H1 (cell line): ENCODE results near the gene PLAC9. TPM values are rescaled to one million over a fixed set of nuclear protein-coding genes. Genes with fewer than 3 reads are reported as not detected.

ENCODE experiments used
- CTCF ChIA-PET: fragments of 300-600 bp; sonication (Branson Sonifier 250); formaldehyde crosslinking; loops from one replicate; lab custom pipeline; 2021; ENCODE audit not compliant: partially characterized antibody; lab: Charles Lee
- POLR2A ChIA-PET: fragments of 300-600 bp; sonication (Branson Sonifier 250); formaldehyde crosslinking; loops from one replicate; lab custom pipeline; 2021; ENCODE audit warnings: inconsistent platforms; ENCODE audit not compliant: partially characterized antibody; lab: Charles Lee
- DNase-seq, 2 experiments: peaks; one replicate each; pipeline versions ENCODE4 v3.0.0 to v3.0.0-alpha.2; 2010 to 2022; ENCODE audit warnings: low spot score in 2 of 2, low read depth in 1 of 2, mixed read lengths in 1 of 2
- FAIRE-seq: peaks from 2 replicates; lab custom pipeline; 2011; peaks lifted over from hg19 to GRCh38; lab: Jason Lieb, UNC
- H2AFZ ChIP-seq: 2 replicates; pipeline ENCODE4 v1.8.1; 2012; ENCODE audit warnings: low read length, inconsistent platforms
- H2AK5ac ChIP-seq: 2 replicates; pipeline ENCODE4 v1.6.1; 2013; ENCODE audit warnings: low read depth, low read length
- H2BK120ac ChIP-seq: replicated peaks from 2 replicates; pipeline ENCODE3; 2013; ENCODE audit warnings: low read depth, low read length, inconsistent platforms
- H2BK12ac ChIP-seq: 2 replicates; pipeline ENCODE4 v1.6.1; 2013; ENCODE audit warnings: low read depth, low read length
- H2BK15ac ChIP-seq: 2 replicates; pipeline ENCODE4 v1.6.1; 2013; ENCODE audit warnings: low read length
- H2BK20ac ChIP-seq: 2 replicates; pipeline ENCODE4 v1.6.1; 2013; ENCODE audit warnings: low read length
- H2BK5ac ChIP-seq: 2 replicates; pipeline ENCODE4 v1.6.1; 2013; ENCODE audit warnings: low read depth, low read length
- H3K14ac ChIP-seq: 2 replicates; pipeline ENCODE4 v1.6.1; 2013; ENCODE audit warnings: inconsistent platforms; ENCODE audit not compliant: insufficient read length
- H3K18ac ChIP-seq: 2 replicates; pipeline ENCODE4 v1.6.1; 2013; ENCODE audit warnings: low read length; ENCODE audit errors: extremely low read depth
- H3K23ac ChIP-seq: 2 replicates; pipeline ENCODE4 v1.6.1; 2013; ENCODE audit warnings: inconsistent platforms; ENCODE audit not compliant: insufficient read length
- H3K23me2 ChIP-seq: 2 replicates; pipeline ENCODE4 v1.6.1; 2013; ENCODE audit warnings: low read depth, low read length
- H3K27ac ChIP-seq: 2 replicates; pipeline ENCODE4 v1.6.1; 2011; ENCODE audit warnings: low read depth, low read length, inconsistent platforms
- H3K27me3 ChIP-seq, 4 experiments: replicated peaks in 1 of 4; 1 replicate in 1 of 4; 2 replicates in 3 of 4; pipeline versions ENCODE4 v1.6.1 to v1.8.1; 2011 to 2013; ENCODE audit warnings: low read length in 3 of 4, mild to moderate bottlenecking in 3 of 4, inconsistent platforms in 2 of 4, mixed read lengths in 2 of 4, moderate library complexity in 1 of 4; ENCODE audit not compliant: control insufficient read depth in 3 of 4, insufficient read depth in 3 of 4; ENCODE audit errors: extremely low read depth in 1 of 4
- H3K36me3 ChIP-seq, 4 experiments: 2 replicates each; pipeline versions ENCODE4 v1.6.1 to v1.8.1; 2011 to 2013; ENCODE audit warnings: mild to moderate bottlenecking in 4 of 4, low read length in 3 of 4, moderate library complexity in 2 of 4, control low read depth in 1 of 4, inconsistent platforms in 1 of 4; ENCODE audit not compliant: insufficient read depth in 4 of 4, control insufficient read depth in 2 of 4
- H3K4ac ChIP-seq: replicated peaks from 2 replicates; pipeline ENCODE3; 2013; ENCODE audit warnings: low read length, low read depth, mixed read lengths, inconsistent platforms; ENCODE audit not compliant: insufficient read length
- H3K4me1 ChIP-seq, 4 experiments: replicated peaks in 1 of 4; 1 replicate in 1 of 4; 2 replicates in 3 of 4; pipeline versions ENCODE4 v1.6.1 to v1.8.1; 2011 to 2013; ENCODE audit warnings: low read length in 3 of 4, inconsistent platforms in 2 of 4, mixed read lengths in 1 of 4; ENCODE audit not compliant: insufficient read depth in 4 of 4, control insufficient read depth in 3 of 4
- H3K4me2 ChIP-seq, 2 experiments: 2 replicates each; pipeline versions ENCODE4 v1.6.1 to v1.8.1; 2011 to 2013; ENCODE audit warnings: low read depth in 2 of 2, low read length in 2 of 2, control low read depth in 1 of 2, inconsistent platforms in 1 of 2, mild to moderate bottlenecking in 1 of 2; ENCODE audit not compliant: insufficient read depth in 1 of 2
- H3K4me3 ChIP-seq, 4 experiments: fragments of 200-600, 300-600 bp in 1 of 4; sonication (generic), shearing (Covaris generic), sonication (Bioruptor Twin) in 1 of 4; 2 replicates each; pipeline versions ENCODE4 v1.5.1 to v1.8.1; 2011 to 2016; ENCODE audit warnings: low read length in 4 of 4, low read depth in 3 of 4, control low read depth in 2 of 4, inconsistent platforms in 2 of 4, mild to moderate bottlenecking in 2 of 4, mixed read lengths in 1 of 4, moderate library complexity in 1 of 4; ENCODE audit not compliant: insufficient read depth in 2 of 4; ENCODE audit errors: extremely low read depth in 1 of 4
- H3K56ac ChIP-seq: replicated peaks from 2 replicates; pipeline ENCODE3; 2013; ENCODE audit warnings: low read depth, mild to moderate bottlenecking, mixed read lengths, low read length, inconsistent platforms; ENCODE audit not compliant: insufficient read length
- H3K79me1 ChIP-seq: 2 replicates; pipeline ENCODE4 v1.6.1; 2013; ENCODE audit warnings: low read depth, low read length, control low read depth
- H3K79me2 ChIP-seq, 2 experiments: 2 replicates each; pipeline versions ENCODE4 v1.6.1 to v1.8.1; 2012 to 2013; ENCODE audit warnings: low read length in 2 of 2, mild to moderate bottlenecking in 2 of 2, inconsistent platforms in 1 of 2; ENCODE audit not compliant: insufficient read depth in 2 of 2, control insufficient read depth in 1 of 2
- H3K9ac ChIP-seq, 4 experiments: replicated peaks in 1 of 4; 1 replicate in 1 of 4; 2 replicates in 3 of 4; pipeline versions ENCODE4 v1.6.1 to v1.8.1; 2011 to 2013; ENCODE audit warnings: low read depth in 3 of 4, low read length in 3 of 4, control low read depth in 2 of 4, mild to moderate bottlenecking in 2 of 4, moderate library complexity in 2 of 4, inconsistent platforms in 1 of 4; ENCODE audit errors: extremely low read depth in 1 of 4
- H3K9me3 ChIP-seq, 2 experiments: 2 replicates each; pipeline versions ENCODE4 v1.6.1 to v1.8.1; 2012 to 2013; ENCODE audit warnings: mild to moderate bottlenecking in 2 of 2, moderate library complexity in 2 of 2, control low read depth in 1 of 2, inconsistent platforms in 1 of 2, low read depth in 1 of 2, low read length in 1 of 2, mixed read lengths in 1 of 2; ENCODE audit not compliant: insufficient read depth in 2 of 2
- H4K20me1 ChIP-seq, 2 experiments: replicated peaks in 1 of 2; 2 replicates each; pipeline versions ENCODE3 to v1.8.1; 2011 to 2013; ENCODE audit warnings: inconsistent platforms in 2 of 2, low read length in 2 of 2, mild to moderate bottlenecking in 1 of 2; ENCODE audit not compliant: insufficient read depth in 2 of 2, control insufficient read depth in 1 of 2
- H4K5ac ChIP-seq: 2 replicates; pipeline ENCODE4 v1.6.1; 2013; ENCODE audit warnings: low read length, low read depth, mixed read lengths, inconsistent platforms; ENCODE audit not compliant: insufficient read length
- H4K8ac ChIP-seq: 2 replicates; pipeline ENCODE4 v1.8.0; 2013; ENCODE audit warnings: mild to moderate bottlenecking, moderate library complexity, low read length, inconsistent platforms; ENCODE audit not compliant: insufficient read depth; ENCODE audit errors: extremely low read depth
- H4K91ac ChIP-seq: replicated peaks from 2 replicates; pipeline ENCODE3; 2013; ENCODE audit warnings: low read length, mixed read lengths, inconsistent platforms; ENCODE audit not compliant: insufficient read length
- CREB1 ChIP-seq: IDR thresholded peaks from 2 replicates; pipeline ENCODE4 v1.6.1; 2012; ENCODE audit warnings: inconsistent platforms
- CTBP2 ChIP-seq: IDR thresholded peaks from 2 replicates; pipeline ENCODE4 v1.7.0; 2011; ENCODE audit warnings: borderline replicate concordance, mild to moderate bottlenecking, moderate library complexity, mixed read lengths, low read length; ENCODE audit not compliant: insufficient read depth, insufficient read length
- WGBS, 2 experiments: shearing (Covaris generic) in 1 of 2; methylation state at CpG; one replicate each; pipeline versions ENCODE4 v1.1.6 to v1.1.7; 2013 to 2015; ENCODE audit warnings: low lambda C conversion rate in 2 of 2, mixed read lengths in 2 of 2, inconsistent platforms in 1 of 2, low coverage in 1 of 2, missing lambda C conversion rate in 1 of 2; ENCODE audit not compliant: insufficient replicate concordance in 2 of 2, insufficient coverage in 1 of 2, insufficient read length in 1 of 2; ENCODE audit errors: extremely low coverage in 1 of 2, missing lambda C conversion rate in 1 of 2; 5-methylcytosine and 5-hydroxymethylcytosine counted together
- polyA plus RNA-seq, 7 experiments: library from polyadenylated mRNA; depleted of rRNA in 3 of 7; stranded (reverse) in 5 of 7; unstranded in 2 of 7; fragments of >200 nt in 5 of 7; fragments of 200-250 nt in 2 of 7; gene quantifications; 1 replicate in 5 of 7; 2 replicates in 1 of 7; 4 replicates in 1 of 7; pipeline versions ENCODE4 v1.2.1 to v1.2.3, GENCODE V29; 2011 to 2013; ENCODE audit warnings: missing spikeins in 2 of 7, mixed read lengths in 2 of 7
- total RNA-seq: library from RNA; stranded (reverse); fragmentation: NEBNext Ultra II Directional; extraction: Animal tissue kit (Norgen Biotek cat#: 25700); gene quantifications from 2 replicates; pipeline ENCODE4 v1.2.1, GENCODE V29; 2021

The PLAC9 gene
- total and polyA plus RNA-seq, 2 of the 8 experiments (the other 6 are each of a cell fraction or from before 2014, with no cell fraction given): 8.4 to 16.7 TPM

GRCh38 chr10:80154626-80154977 lies 22.1 kb downstream of the PLAC9 start:
- WGBS, 2 experiments: 92% methylated on average over 5 of the region's 5 CpGs; no CpG with 5 or more reads in 1 of the 2 experiments
- no peak overlapping the region for H2BK15ac ChIP-seq
- H3K4me2 ChIP-seq: no peak overlapping the region
- no peak overlapping the region for H3K18ac ChIP-seq
- H4K20me1 ChIP-seq: peaks cover 2 to 4% of the 10 kb centered on the region in 2 experiments
- no peaks in the 10 kb centered on the region; the same call in 1 of the 2 replicates for H3K79me1 ChIP-seq
- H2BK12ac ChIP-seq: no peak overlapping the region
- peaks cover 5 to 20% (median 11%) of the 10 kb centered on the region in 4 experiments; a peak in 6 of 8 replicates for H3K36me3 ChIP-seq
- no peak overlapping the region for H2BK20ac ChIP-seq
- no peak overlapping the region for H3K4me3 ChIP-seq
- H3K9ac ChIP-seq: no peak overlapping the region
- H2AFZ ChIP-seq: no peak overlapping the region
- H3K14ac ChIP-seq: no peak overlapping the region
- H3K23ac ChIP-seq: no peak overlapping the region
- no peak overlapping the region for H3K56ac ChIP-seq
- no peaks in the 10 kb centered on the region for H3K27me3 ChIP-seq
- ChIA-PET CTCF (interaction anchor here (0.8 to 9.8 kb wide), 5 partner anchors 11 to 68 kb away, joined by 3 to 59 read pairs (median 6); no protein-coding TSS in a partner anchor), POLR2A (no interaction called here)
- TF ChIP-seq CTBP2 (no peak), CREB1 (no peak)
- H3K4me1 ChIP-seq: no peaks in the 10 kb centered on the region
- H3K79me2 ChIP-seq: no peaks in the 10 kb centered on the region
- no peak overlapping the region for H2AK5ac ChIP-seq
- DNase-seq: no peak
- FAIRE-seq: no peak
- no peak overlapping the region for H2BK5ac ChIP-seq
- H3K27ac ChIP-seq: no peak overlapping the region
- H2BK120ac ChIP-seq: no peak overlapping the region
- no peak overlapping the region for H3K4ac ChIP-seq
- 0 out of 2 replicates have a peak overlapping the region, but pooled peaks have one; percentile 12 for H4K8ac ChIP-seq
- H3K9me3 ChIP-seq: no peaks in the 10 kb centered on the region
- H3K23me2 ChIP-seq: no peaks in the 10 kb centered on the region
- H4K91ac ChIP-seq: no peak overlapping the region
- H4K5ac ChIP-seq: no peak overlapping the region
